ENCODE results near the gene PRDM8.

- TF ChIP-seq CTCF (IDR thresholded peaks at IDR 0.05) (no peak), POLR2A (IDR thresholded peaks at IDR 0.05) (no peak)
Measured at GRCh38 chr4:80192937-80193336, 4.4 kb upstream of the PRDM8 start.

Data from esophagus squamous epithelium (tissue), 4 donors.